COR-L47 (cell line): ENCODE results near the gene LILRB4.
"Not testable (repeated sequence)": the region's sequence is repeated elsewhere in the genome, so short reads cannot be mapped to it uniquely, and the experiment has no call there.

ENCODE experiments used
- DNase-seq: peaks from one replicate; lab custom pipeline; 2025; lab: John Stamatoyannopoulos, UW

Gene LILRB4

GRCh38 chr19:54694648-54695047 lies 31.9 kb downstream of the LILRB4 start:
- no peak for DNase-seq

- DNase-seq: no peak
Measured at GRCh38 chr19:54696117-54696548, 33.3 kb downstream of the LILRB4 start.

DNA sequence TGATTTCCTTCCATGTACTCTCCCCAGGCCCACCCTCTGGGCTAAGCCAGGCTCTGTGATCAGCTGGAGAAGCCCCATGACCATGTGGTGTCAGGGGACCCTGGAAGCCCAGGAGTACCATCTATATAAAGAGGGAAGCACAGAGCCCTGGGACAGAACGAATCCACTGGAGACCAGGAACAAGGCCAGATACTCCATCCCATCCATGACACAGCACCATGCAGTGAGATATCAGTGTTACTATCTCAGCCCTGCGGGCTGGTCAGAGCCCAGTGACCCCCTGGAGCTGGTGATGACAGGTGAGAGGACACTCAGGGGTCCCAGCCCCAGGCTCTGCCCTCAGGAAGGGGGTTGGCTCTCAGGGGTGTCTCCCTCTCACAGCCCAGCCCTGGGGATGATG lies 34.0 kb downstream of the LILRB4 start:
- DNase-seq: no peak

DNA sequence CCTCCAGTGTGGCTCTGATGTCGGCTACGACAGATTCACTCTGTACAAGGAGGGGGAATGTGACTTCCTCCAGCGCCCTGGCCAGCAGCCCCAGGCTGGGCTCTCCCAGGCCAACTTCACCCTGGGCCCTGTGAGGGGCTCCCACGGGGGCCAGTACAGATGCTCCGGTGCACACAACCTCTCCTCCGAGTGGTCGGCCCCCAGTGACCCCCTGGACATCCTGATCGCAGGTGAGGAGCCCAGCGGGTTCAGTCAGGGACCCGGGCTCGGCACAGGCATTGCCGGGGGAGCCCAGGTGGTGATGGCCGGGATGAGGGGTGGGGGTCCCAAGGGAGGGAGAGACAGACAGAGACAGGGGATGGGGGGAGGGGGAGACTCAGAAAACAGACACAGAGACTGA lies 34.9 kb downstream of the LILRB4 start:
- DNase-seq: not testable (repeated sequence)

GRCh38 chr19:54704928-54705327 lies 42.1 kb downstream of the LILRB4 start:
- no peak for DNase-seq

DNA sequence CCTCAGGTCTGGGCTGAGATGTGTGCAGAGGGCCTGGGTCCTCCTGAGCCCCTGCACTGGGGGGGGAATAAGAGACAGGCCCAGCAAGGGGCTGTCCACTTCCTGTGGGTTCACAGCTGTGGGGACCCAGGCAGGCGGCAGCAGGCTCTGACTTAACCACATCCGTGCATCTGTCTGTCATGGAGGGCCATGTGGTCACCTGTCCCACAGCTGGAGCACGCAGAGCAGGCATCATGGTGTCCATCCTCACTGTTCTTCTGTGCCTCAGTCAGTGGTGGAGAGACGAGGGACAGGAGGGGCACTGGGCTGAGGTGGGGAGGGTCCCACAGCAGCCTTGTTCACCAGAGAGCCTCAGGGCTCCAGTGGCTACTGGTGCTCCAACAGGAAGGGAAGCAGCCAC lies 45.2 kb downstream of the LILRB4 start:
- no peak for DNase-seq

DNA sequence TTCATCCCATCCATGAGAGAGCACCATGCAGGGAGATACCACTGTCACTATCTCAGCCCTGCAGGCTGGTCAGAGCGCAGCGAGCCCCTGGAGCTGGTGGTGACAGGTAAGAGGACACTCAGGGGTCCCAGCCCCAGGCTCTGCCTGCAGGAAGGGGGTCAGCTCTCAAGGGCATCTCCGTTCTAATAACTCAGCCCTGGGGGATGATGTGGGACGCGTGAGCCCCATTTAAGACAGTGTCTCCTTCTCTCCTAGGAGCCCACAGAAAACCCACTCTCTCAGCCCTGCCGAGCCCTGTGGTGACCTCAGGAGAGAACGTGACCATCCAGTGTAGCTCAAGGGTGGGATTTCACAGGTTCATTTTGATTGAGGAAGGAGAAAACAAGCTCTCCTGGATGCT lies 46.0 kb downstream of the LILRB4 start:
- no peak for DNase-seq

DNA sequence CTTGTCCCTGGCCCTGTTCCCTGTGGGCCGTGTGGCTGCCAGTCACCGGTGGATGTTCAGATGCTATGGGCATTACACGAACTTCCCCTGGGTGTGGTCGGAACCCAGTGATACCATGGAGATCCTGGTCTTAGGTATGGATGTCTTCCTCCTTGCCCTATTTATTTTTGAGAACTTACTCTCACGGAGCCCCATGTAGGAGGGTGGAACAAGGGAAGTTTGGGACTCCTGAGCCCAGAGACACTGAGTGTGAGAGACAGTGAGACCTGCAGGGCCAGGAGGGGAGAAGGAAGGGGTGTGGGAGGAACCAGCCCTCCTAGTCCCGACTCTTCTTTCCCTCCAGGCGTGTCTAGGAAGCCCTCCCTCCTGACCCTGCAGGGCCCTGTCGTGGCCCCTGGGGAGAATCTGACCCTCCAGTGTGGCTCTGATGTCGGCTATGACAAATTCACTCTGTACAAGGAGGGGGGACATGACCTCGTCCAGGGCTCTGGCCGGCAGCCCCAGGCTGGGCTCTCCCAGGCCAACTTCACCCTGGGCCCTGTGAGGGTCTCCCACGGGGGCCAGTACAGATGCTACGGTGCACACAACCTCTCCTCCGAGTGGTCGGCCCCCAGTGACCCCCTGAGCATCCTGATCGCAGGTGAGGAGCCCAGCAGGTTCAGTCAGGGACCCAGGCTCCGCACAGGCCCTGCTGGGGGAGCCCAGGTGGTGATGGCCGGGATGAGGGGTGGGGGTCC lies 46.6 kb downstream of the LILRB4 start:
- DNase-seq: no peak

DNA sequence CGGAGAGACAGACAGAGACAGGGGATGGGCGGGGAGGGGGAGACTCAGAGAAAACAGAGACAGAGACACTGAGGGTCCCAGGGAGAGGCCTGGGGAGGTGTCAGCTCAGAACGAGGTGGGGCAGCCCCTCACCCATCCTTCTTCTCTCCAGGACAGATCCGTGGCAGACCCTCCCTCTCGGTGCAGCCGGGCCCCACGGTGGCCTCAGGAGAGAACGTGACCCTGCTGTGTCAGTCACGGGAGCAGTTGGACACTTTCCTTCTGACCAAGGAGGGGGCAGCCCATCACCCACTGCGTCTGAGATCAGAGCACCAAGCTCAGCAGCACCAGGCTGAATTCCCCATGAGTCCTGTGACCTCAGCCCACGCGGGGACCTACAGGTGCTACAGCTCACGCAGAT lies 47.2 kb downstream of the LILRB4 start:
- DNase-seq: not testable (repeated sequence)
